Panc1 (cell line): ENCODE data around the gene PRR5L.

Experiments used
- CTCF ChIP-seq: fragments of 450-650 bp; IDR thresholded peaks from 2 replicates; pipeline ENCODE4 v1.5.1; 2017; ENCODE audit warnings: mild to moderate bottlenecking
- POLR2AphosphoS5 ChIP-seq: IDR thresholded peaks from 2 replicates; pipeline ENCODE4 v1.6.1; 2012; ENCODE audit warnings: mild to moderate bottlenecking, low read depth, low read length, moderate library complexity
- REST ChIP-seq, 2 experiments: IDR thresholded peaks; 2 replicates each; pipeline ENCODE4 v1.6.1; 2011 to 2012; ENCODE audit warnings: low read depth in 2 of 2, control low read depth in 1 of 2, low read length in 1 of 2, mild to moderate bottlenecking in 1 of 2, moderate library complexity in 1 of 2; ENCODE audit not compliant: insufficient read depth in 1 of 2

GRCh38 chr11:36254713-36255112, 41.4 kb upstream of the PRR5L start:
- TF ChIP-seq CTCF (no peak), POLR2AphosphoS5 (no peak), REST (IDR thresholded peaks at IDR 0.05; ENCODE audit: insufficient read depth in 1 of 2, low read depth in 2 of 2, low read length in 1 of 2) (no peak)
